Measurements from ENCODE around the gene CFAP74.

The CFAP74 gene

GRCh38 chr1:1908506-1908791 is 95.1 kb downstream of the CFAP74 start (continued):
- 0 out of 2 replicates have a peak, but pooled peaks have one; percentile 17 for TF ChIP-seq ZBTB10 (tag by site-specific recombination; IDR thresholded peaks at IDR 0.05)
- no peak for TF ChIP-seq ZNF341 (tag by site-specific recombination; IDR thresholded peaks at IDR 0.05; ENCODE audit: low read depth)
- no peak for TF ChIP-seq INSM2 (tag by site-specific recombination; IDR thresholded peaks at IDR 0.05)
- TF ChIP-seq ZNF155 (tag by site-specific recombination; IDR thresholded peaks at IDR 0.05), result no peak
- no peak for TF ChIP-seq ZNF362 (tag by site-specific recombination; IDR thresholded peaks at IDR 0.05)
- peak; percentile 60; the same call in 1 of the 2 replicates for TF ChIP-seq ZXDB (tag by site-specific recombination; IDR thresholded peaks at IDR 0.05)
- no peak for TF ChIP-seq ZNF404 (tag by site-specific recombination; IDR thresholded peaks at IDR 0.05)
- TF ChIP-seq ZFP37 (tag by site-specific recombination; IDR thresholded peaks at IDR 0.05), result no peak
- TF ChIP-seq WT1 (tag by site-specific recombination; IDR thresholded peaks at IDR 0.05), result 0 out of 2 replicates have a peak, but pooled peaks have one; percentile 15
- peak; percentile 59 for TF ChIP-seq GLIS1 (tag by site-specific recombination; IDR thresholded peaks at IDR 0.05)
- no peak for TF ChIP-seq BCL6B (tag by site-specific recombination; IDR thresholded peaks at IDR 0.05)
- TF ChIP-seq YY2 (tag by site-specific recombination; IDR thresholded peaks at IDR 0.05), result no peak
- no peak for TF ChIP-seq ZNF274 (IDR thresholded peaks at IDR 0.05; ENCODE audit: low read length)
- TF ChIP-seq ZNF274 (tag by site-specific recombination; IDR thresholded peaks at IDR 0.05; ENCODE audit: borderline replicate concordance), result no peak
- TF ChIP-seq ZNF518A (tag by site-specific recombination; conservative IDR thresholded peaks at IDR 0.05; ENCODE audit: low read depth), result no peak
- TF ChIP-seq KLF9 (tag by site-specific recombination; IDR thresholded peaks at IDR 0.05; ENCODE audit: low read depth), result no peak
- no peak for TF ChIP-seq ZNF624 (tag by site-specific recombination; IDR thresholded peaks at IDR 0.05)
- TF ChIP-seq ZBTB26 (tag by site-specific recombination; optimal IDR thresholded peaks at IDR 0.05), result no peak
- TF ChIP-seq ZSCAN30 (tag by site-specific recombination; IDR thresholded peaks at IDR 0.05), result no peak
- peak; percentile 76; the same call in 1 of the 2 replicates for TF ChIP-seq ZBTB8A (tag by site-specific recombination; IDR thresholded peaks at IDR 0.05)
- TF ChIP-seq ZNF510 (tag by site-specific recombination; IDR thresholded peaks at IDR 0.05; ENCODE audit: insufficient replicate concordance), result no peak
- no peak for TF ChIP-seq ZNF138 (tag by site-specific recombination; IDR thresholded peaks at IDR 0.05; ENCODE audit: borderline replicate concordance)
- peak; percentile 37; the same call in 1 of the 2 replicates for TF ChIP-seq ZBTB48 (tag by site-specific recombination; IDR thresholded peaks at IDR 0.05)
- TF ChIP-seq SP2 (tag by site-specific recombination; IDR thresholded peaks at IDR 0.05), result no peak; the same call in 1 of the 2 replicates
